Astrocyte (in vitro differentiated cells and primary cell): ENCODE measurements around the gene JAML. TPM values are rescaled to one million over a fixed set of nuclear protein-coding genes. Genes with fewer than 3 reads are reported as not detected.

Experiments
- DNase-seq: peaks from one replicate; pipeline ENCODE4 v3.0.0-alpha.2; 2010; ENCODE audit warnings: low read depth
- FAIRE-seq: peaks from 2 replicates; lab custom pipeline; 2011; peaks lifted over from hg19 to GRCh38; lab: Jason Lieb, UNC
- H2AFZ ChIP-seq: 2 replicates; pipeline ENCODE4 v1.6.0; 2012; ENCODE audit warnings: low read depth, low read length, inconsistent platforms
- H3K27ac ChIP-seq: 2 replicates; pipeline ENCODE4 v1.5.1; 2011; ENCODE audit warnings: low read depth, low read length, inconsistent platforms
- H3K27me3 ChIP-seq: 2 replicates; pipeline ENCODE4 v1.6.0; 2011; ENCODE audit warnings: low read length, inconsistent platforms; ENCODE audit not compliant: insufficient read depth
- H3K36me3 ChIP-seq: 2 replicates; pipeline ENCODE4 v1.5.1; 2011; ENCODE audit warnings: low read length, inconsistent platforms; ENCODE audit not compliant: insufficient read depth
- H3K4me1 ChIP-seq: 2 replicates; pipeline ENCODE4 v1.5.1; 2011; ENCODE audit warnings: low read length, inconsistent platforms; ENCODE audit not compliant: insufficient read depth
- H3K4me2 ChIP-seq: 2 replicates; pipeline ENCODE4 v1.6.0; 2012; ENCODE audit warnings: low read length, inconsistent platforms
- H3K4me3 ChIP-seq: 2 replicates; pipeline ENCODE4 v1.5.1; 2011; ENCODE audit warnings: low read depth, mild to moderate bottlenecking, low read length, inconsistent platforms; ENCODE audit not compliant: insufficient read depth
- H3K79me2 ChIP-seq: 2 replicates; pipeline ENCODE4 v1.6.0; 2012; ENCODE audit warnings: mild to moderate bottlenecking, low read length, inconsistent platforms; ENCODE audit not compliant: insufficient read depth
- H3K9ac ChIP-seq: 2 replicates; pipeline ENCODE4 v1.6.0; 2012; ENCODE audit warnings: mild to moderate bottlenecking, low read length, inconsistent platforms
- H3K9me3 ChIP-seq: 2 replicates; pipeline ENCODE4 v1.5.1; 2012; ENCODE audit warnings: low read depth, mild to moderate bottlenecking, low read length, inconsistent platforms; ENCODE audit not compliant: insufficient read depth
- H4K20me1 ChIP-seq: 2 replicates; pipeline ENCODE4 v1.6.0; 2012; ENCODE audit warnings: low read length, inconsistent platforms; ENCODE audit not compliant: insufficient read depth
- H3K27ac Mint-ChIP-seq: one replicate; pipeline ENCODE4 v1.8.0; 2021; ENCODE audit warnings: mild to moderate bottlenecking, mixed read lengths; ENCODE audit not compliant: unreplicated experiment
- H3K27me3 Mint-ChIP-seq: one replicate; pipeline ENCODE4 v1.8.0; 2021; ENCODE audit warnings: low read depth, mixed read lengths; ENCODE audit not compliant: unreplicated experiment
- H3K36me3 Mint-ChIP-seq: one replicate; pipeline ENCODE4 v1.8.0; 2021; ENCODE audit warnings: low read depth, mixed read lengths; ENCODE audit not compliant: unreplicated experiment
- H3K4me1 Mint-ChIP-seq: one replicate; pipeline ENCODE4 v1.8.0; 2021; ENCODE audit warnings: low read depth, mixed read lengths; ENCODE audit not compliant: unreplicated experiment
- H3K4me3 Mint-ChIP-seq: one replicate; pipeline ENCODE4 v1.8.0; 2021; ENCODE audit warnings: mild to moderate bottlenecking, moderate library complexity, mixed read lengths; ENCODE audit not compliant: unreplicated experiment
- H3K9me3 Mint-ChIP-seq: one replicate; pipeline ENCODE4 v1.8.0; 2021; ENCODE audit warnings: mild to moderate bottlenecking, mixed read lengths; ENCODE audit not compliant: unreplicated experiment
- CTCF ChIP-seq: IDR thresholded peaks from 2 replicates; pipeline ENCODE4 v1.5.1; 2011; ENCODE audit warnings: low read depth, mild to moderate bottlenecking, inconsistent platforms, low read length, moderate library complexity; ENCODE audit not compliant: insufficient read depth
- EZH2 ChIP-seq: IDR thresholded peaks from 2 replicates; pipeline ENCODE4 v1.6.1; 2012; ENCODE audit warnings: mild to moderate bottlenecking, low read length, inconsistent platforms; ENCODE audit not compliant: insufficient read depth
- total RNA-seq: library from RNA; stranded (reverse); gene quantifications from 2 replicates; pipeline ENCODE4 v1.2.1, GENCODE V29; 2021

JAML gene
- total RNA-seq, 1 donor from 2014 or later = not detected

GRCh38 chr11:118227865-118228785, 3.3 kb upstream of the JAML start:
- peaks cover 9% of the 10 kb centered on the region for H3K27me3 Mint-ChIP-seq
- no peak for DNase-seq
- H3K4me2 ChIP-seq = no peak overlapping the region
- peaks cover 3% of the 10 kb centered on the region for H3K36me3 Mint-ChIP-seq
- peaks cover 4% of the 10 kb centered on the region for H3K27me3 ChIP-seq
- no peak overlapping the region for H3K9ac ChIP-seq
- H3K27ac ChIP-seq = no peak overlapping the region
- no peaks in the 10 kb centered on the region for H3K9me3 ChIP-seq
- no peak overlapping the region for H3K27ac Mint-ChIP-seq
- no peaks in the 10 kb centered on the region for H3K36me3 ChIP-seq
- FAIRE-seq = no peak
- no peak overlapping the region for H2AFZ ChIP-seq
- H3K79me2 ChIP-seq = no peaks in the 10 kb centered on the region
- no peaks in the 10 kb centered on the region for H4K20me1 ChIP-seq
- no peak overlapping the region for H3K4me3 Mint-ChIP-seq
- no peak overlapping the region for H3K4me3 ChIP-seq
- H3K4me1 ChIP-seq = no peaks in the 10 kb centered on the region
- H3K4me1 Mint-ChIP-seq = no peaks in the 10 kb centered on the region
- no peaks in the 10 kb centered on the region for H3K9me3 Mint-ChIP-seq
- no peak for TF ChIP-seq EZH2
- no peak for TF ChIP-seq CTCF

- FAIRE-seq = no peak
- Histone ChIP-seq H4K20me1 (no peaks in the 10 kb centered on the region), H3K4me3 (no peak overlapping the region), H3K4me1 (no peaks in the 10 kb centered on the region), H2AFZ (no peak overlapping the region), H3K9me3 (no peaks in the 10 kb centered on the region), H3K27me3 (peaks cover 6% of the 10 kb centered on the region), H3K9ac (no peak overlapping the region), H3K36me3 (no peaks in the 10 kb centered on the region), H3K27ac (no peak overlapping the region), H3K79me2 (no peaks in the 10 kb centered on the region), H3K4me2 (no peak overlapping the region)
- Mint-ChIP-seq H3K27ac (no peak overlapping the region), H3K4me1 (no peaks in the 10 kb centered on the region), H3K27me3 (peaks cover 9% of the 10 kb centered on the region), H3K4me3 (no peak overlapping the region), H3K9me3 (no peaks in the 10 kb centered on the region), H3K36me3 (peaks cover 3% of the 10 kb centered on the region)
- TF ChIP-seq EZH2 (no peak), CTCF (no peak)
- no peak for DNase-seq
Measured at GRCh38 chr11:118226781-118227180, 2.0 kb upstream of the JAML start.

- H3K27ac Mint-ChIP-seq = no peak overlapping the region
- DNase-seq = peak; percentile 4
- Histone ChIP-seq H3K4me3 (no peak overlapping the region), H4K20me1 (no peaks in the 10 kb centered on the region), H3K4me1 (no peaks in the 10 kb centered on the region), H3K4me2 (no peak overlapping the region), H3K79me2 (no peaks in the 10 kb centered on the region), H3K27ac (no peak overlapping the region), H3K9me3 (no peaks in the 10 kb centered on the region), H3K9ac (no peak overlapping the region), H3K27me3 (peaks cover 6% of the 10 kb centered on the region), H3K36me3 (no peaks in the 10 kb centered on the region), H2AFZ (no peak overlapping the region)
- peaks cover 9% of the 10 kb centered on the region for H3K27me3 Mint-ChIP-seq
- no peak for FAIRE-seq
- TF ChIP-seq EZH2 (no peak), CTCF (no peak)
- no peaks in the 10 kb centered on the region for H3K9me3 Mint-ChIP-seq
- H3K4me3 Mint-ChIP-seq = no peak overlapping the region
- peaks cover 3% of the 10 kb centered on the region for H3K36me3 Mint-ChIP-seq
- no peaks in the 10 kb centered on the region for H3K4me1 Mint-ChIP-seq
Measured at GRCh38 chr11:118226296-118226695, 1.5 kb upstream of the JAML start.
